ENCODE results near the gene SRSF6.
"Not testable (repeated sequence)": the region's sequence is repeated elsewhere in the genome, so short reads cannot be mapped to it uniquely, and the experiment has no call there.

Gene SRSF6

DNA sequence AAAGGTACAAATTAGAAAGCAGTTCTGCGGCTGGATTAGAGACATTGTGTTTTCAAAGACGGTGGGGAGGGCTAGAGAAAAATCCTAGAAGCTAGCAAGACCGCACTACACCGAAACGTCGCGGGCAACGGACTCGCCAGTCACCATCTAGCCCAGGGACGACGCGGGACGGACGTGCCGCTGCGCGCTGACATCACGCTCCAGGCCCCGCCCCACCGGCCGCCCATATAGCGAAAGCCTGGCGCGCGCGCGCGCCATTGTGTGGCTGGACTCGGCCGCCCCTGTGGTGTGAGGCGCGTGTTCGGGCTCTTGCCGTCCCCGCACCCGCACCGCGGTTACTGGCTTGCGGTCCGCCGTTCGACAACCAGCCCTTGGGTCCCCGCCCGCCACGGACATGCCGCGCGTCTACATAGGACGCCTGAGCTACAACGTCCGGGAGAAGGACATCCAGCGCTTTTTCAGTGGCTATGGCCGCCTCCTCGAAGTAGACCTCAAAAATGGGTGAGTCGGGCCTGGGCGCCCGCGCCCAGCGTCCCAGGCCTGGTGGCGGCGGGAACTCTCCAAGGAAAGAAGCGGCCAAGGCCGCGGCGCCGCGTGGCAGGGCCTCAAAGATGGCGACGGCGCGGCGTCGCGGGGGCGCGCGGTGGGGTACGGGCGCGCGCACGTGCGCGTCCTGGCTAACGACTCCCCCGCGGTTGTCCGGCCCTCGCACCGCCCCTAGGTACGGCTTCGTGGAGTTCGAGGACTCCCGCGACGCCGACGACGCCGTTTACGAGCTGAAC, at the start of gene SRSF6:
Gene SRSF6 (plus strand): TSS at position 257 of the 782 bp plus-strand sequence. CDS start 138 bp downstream, at position 395.
- DNase-seq: peak; percentile 78

DNA sequence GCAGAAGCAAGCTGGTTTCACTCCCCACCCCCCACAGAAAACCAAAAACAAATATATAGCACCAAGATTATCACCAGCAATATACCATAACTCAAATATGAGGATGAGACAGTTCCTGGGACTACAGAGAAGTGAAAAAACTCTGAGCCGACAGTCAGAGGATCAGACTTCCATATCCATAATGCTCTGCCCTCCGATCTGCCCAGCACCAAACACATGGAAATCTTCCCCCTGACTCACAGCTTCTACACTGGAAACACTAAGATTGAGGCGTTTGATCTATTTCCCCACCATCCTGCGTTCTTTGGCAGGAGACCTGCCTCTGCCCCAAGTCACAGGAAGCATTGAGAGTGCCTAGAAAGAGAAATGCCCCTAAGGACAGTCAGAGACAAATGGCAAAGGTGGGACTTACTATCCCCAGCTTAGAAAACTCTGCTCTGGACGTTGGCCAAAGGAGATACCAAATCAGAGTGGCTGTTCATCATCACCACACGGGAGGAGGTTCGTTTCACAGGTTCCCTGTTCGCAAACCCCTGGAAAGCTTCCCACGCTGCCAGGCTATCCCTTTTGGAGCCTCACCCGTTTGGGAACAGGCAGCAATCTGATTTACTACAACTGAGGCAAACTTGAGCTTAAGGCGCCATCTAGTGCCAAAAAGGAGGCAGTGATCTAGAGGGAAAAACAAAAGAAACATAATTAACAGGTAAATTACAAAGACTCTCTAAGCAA, 48.7 kb upstream of the SRSF6 start:
- peak; percentile 14 for DNase-seq

DNA sequence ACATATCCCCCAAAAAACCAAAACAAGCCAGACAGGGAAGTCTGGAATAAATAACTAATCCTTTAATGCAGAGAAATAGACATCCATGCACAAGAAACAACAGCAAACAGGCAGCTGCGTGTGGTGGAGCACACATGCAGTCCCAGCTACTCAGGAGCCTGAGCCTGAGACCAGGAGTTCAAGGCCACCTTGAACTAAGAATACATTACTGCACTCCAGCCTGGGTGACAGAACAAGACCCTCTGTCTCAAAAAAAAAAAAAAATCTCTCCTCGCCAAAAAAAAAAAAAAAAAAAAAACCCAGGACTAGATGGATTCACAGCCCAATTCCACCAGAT, 48.2 kb upstream of the SRSF6 start:
- DNase-seq: no peak

DNA sequence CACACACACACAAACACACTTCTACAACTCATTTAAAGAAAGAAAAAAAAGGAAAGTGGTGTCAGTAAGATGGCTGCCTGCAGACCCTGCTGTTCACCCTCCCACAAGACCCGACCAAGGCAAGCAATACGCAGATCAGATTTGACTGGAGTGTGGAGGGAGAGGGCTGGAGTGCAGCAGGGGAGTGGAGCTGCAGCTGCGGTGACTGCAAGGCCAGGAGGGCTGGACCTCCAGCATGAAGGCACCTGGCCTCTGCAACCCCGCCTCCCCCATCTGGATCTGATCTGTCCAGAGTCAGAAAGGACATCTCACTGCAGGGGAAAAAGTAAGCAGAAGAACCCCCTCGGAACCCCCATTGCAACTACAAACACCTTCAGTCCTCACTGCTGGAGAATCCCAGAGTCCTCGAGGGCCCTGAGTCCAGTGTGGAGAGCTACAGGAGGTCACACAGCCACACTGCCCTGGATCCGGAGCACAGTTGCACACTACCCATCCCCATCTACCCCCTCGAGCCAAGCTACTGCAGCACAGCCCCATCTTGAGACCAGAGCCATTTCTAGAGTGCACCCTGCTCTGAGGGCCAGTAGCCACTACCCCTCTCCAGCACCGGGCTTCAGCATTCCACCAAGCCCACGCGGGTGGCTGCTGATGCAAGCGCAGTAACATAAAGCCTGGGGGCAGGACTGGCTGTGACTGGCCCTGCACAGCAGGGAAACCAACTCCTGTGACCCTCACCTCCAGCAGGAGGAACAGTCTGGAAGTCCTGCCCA, 41.9 kb upstream of the SRSF6 start:
- no peak for DNase-seq

DNA sequence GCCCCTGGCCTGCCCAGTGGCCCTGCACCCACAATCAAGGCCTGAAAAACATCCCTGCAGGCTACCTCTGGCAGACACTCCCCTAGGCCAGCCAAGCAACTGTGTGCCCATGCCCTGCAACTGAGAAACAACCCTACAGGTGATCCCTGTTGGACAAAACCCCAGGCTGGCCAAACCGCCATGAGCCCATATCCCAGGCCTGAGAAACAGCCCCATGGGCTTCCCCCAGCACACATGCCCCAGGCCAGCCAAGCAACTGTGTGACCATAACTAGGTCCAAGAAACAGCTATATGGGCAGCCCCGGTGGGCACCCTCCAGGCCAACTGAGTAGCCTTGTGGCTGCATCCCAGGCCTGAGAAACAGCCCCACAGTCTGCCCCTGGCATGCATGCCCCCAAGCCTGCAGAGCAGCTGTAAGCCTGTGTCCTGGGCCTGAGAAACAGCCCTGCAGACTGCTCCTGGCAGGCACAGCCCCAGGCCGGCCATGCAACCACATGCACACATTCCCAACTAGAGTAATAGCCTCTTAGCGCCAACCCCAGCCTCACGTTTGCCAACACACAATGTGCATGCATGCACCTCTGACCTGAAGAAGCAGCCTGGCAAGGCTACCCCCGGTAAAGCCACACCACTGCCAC, 41.0 kb upstream of the SRSF6 start:
- no peak for DNase-seq

DNA sequence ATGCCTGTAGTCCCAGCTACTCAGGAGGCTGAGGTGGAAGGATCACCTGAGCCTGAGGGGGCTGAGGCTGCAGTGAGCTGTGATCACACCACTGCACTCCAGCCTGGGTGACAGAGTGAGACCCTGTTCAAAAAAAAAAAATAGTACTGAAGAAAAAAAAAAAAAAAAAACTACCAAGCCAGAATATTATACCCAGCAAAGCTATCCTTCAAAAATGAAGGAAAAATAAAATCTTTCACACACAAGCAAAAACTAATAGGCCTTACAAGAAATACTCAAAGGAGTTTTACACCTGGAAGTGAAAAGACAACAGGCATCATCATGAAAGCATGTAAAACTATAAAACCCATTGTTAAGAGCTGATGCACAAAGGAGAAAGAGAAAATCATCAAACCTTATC, 37.5 kb upstream of the SRSF6 start:
- no peak for DNase-seq

DNA sequence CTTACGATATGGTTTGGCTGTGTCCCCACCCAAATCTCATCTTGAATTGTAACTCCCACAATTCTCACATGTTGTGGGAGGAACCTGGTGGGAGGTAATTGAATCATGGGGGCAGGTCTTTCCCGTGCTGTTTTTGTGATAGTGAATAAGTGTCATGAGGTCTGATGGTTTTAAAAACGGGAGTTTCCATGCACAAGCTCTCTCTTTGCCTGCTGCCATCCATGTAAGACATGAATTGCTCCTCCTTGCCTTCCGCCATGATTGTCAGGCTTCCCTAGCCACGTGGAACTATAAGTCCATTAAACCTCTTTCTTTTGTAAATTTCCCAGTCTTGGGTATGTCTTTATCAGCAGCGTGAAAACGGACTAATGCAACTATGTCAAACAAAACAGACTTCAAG, 36.8 kb upstream of the SRSF6 start:
- not testable (repeated sequence) for DNase-seq

DNA sequence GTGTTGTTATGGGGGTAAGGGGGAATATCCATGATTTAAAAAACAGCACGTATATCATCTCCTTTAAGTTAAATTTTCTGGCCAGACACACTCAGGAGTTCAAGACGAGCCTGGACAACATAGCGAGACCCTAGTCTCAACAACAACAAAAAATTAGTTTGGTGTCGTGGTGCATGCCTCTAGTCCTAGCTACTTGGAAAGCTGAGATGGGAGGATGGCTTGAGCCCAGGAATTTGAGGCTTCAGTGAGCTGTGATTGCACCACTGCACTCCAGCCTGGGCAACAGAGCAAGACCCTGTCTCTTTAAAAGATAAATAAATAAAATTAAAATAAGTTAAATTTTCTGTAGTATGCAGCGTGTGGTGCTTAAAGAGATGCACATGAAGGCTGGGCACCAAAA, 31.5 kb upstream of the SRSF6 start:
- DNase-seq: no peak

DNA sequence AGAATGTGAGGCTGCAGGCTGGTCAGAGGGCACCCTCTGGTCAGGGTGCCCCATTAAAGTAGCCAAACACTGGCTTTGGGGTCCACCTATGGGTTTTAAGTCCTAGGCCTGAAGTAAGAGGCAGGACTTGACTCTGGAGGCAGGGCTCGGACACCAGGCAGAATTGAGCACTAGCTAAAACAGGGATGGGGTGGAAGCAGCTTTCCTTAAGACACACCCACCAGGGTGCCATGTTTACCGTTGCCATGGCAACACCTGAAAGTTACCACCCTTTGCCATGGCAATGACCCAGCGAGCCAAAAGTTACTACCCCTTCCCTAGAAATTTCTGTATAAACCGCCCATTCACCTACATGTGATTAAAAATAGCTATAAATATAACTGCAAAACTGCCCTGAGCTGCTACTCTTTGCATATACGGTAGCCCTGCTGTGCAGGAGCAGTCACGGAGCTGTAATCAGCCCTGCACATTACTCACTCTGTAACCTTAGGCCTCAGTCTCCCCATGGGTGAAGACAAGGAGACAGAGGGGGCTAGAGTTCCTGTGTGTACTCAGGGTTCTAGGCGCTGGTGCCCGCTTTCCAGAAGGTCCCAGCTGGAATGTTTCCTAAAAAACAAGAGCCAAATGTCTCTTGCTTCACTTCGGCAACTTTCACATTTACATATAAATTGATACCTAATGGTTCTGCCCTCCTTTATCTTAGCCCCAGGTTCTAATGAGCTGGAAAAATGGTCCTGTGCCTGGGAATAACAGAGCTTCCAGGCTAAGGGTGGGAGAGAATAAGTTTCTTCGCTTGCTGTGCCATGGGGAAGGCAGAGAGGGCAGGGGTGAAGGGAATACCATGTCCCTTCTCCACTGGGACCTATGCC, 27.2 kb upstream of the SRSF6 start:
- no peak for DNase-seq

DNA sequence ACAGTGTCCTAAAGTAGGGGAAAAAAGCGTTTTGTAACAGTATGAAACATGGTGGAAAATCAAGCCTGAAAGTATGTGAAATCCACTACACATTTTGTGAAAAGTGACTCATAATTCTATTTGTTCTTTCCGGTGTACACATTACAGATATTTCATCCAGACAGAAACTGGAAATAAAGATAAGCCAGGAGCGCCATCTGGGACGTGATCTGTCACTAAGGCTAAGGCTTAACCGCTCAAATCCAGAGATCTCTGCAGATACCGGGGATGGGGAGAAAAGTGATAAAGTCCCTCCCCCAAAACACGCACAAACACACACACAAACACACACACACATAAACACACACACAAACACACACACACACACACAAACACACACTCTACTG, 26.6 kb upstream of the SRSF6 start:
- no peak for DNase-seq

DNA sequence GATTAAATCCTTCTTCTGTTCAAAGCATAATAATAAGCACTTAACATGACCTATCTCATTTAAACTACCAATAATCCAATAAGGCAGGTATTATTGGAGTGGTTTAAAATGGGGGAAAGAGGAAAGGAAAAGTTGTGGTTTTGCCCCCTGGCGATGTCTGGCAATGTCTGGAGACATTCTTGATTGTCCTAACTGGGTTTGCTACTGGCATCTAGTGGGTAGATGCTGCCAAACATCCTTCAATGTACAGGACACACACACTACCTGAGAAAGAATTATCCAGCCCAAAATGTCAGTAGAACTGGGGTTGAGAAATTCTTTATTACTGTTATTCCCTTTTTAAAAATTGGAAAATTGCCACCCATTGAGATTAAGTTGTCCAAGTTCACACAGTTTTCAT, 25.2 kb upstream of the SRSF6 start:
- DNase-seq: no peak

DNA sequence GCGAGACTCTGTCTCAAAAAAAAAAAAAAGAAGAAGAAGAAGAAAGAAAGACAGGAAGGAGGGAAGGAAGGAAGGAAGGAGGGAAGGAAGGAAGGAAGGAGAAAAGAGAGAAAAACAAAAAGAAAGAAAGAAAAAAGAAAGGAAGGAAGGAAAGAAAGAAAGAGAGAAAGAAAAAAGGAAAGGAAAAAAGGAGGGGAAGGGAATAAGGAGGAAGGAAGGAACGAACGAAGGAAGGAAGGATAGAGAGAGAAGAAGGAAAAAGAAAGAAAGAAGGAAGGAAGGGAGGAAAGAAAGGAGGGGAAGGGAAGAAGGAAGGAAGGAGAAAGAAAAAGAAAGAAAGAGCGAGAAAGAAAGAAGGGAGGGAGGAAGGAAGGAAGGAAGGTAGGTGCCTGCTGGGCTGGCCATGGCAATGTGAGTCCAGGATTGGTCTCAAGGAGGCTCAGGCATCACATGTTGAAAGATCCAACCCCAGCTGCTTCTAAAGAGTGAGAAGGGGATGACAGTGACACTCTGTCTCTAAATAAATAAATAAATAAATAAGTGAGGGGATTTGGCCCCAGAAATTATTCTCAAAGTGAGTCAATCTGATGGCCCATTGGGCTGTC, 24.3 kb upstream of the SRSF6 start:
- no peak for DNase-seq

DNA sequence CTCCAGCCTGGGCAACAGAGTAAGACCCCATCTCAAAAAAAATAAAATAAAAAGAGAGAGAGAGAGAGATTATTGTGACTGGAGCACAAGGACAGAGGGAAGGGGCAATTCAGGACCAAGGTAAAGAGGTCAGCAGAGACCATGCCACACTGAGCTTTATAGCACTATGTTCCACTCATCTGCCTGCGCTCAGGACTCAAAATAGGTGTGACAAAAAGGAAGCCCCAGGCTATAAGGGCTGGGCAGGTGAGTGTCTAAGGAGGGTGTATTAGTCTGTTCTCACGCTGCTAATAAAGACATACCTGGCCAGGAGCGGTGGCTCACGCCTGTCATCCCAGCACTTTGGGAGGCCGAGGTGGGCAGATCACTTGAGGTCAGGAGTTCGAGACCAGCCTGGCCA, 23.1 kb upstream of the SRSF6 start:
- DNase-seq: no peak

DNA sequence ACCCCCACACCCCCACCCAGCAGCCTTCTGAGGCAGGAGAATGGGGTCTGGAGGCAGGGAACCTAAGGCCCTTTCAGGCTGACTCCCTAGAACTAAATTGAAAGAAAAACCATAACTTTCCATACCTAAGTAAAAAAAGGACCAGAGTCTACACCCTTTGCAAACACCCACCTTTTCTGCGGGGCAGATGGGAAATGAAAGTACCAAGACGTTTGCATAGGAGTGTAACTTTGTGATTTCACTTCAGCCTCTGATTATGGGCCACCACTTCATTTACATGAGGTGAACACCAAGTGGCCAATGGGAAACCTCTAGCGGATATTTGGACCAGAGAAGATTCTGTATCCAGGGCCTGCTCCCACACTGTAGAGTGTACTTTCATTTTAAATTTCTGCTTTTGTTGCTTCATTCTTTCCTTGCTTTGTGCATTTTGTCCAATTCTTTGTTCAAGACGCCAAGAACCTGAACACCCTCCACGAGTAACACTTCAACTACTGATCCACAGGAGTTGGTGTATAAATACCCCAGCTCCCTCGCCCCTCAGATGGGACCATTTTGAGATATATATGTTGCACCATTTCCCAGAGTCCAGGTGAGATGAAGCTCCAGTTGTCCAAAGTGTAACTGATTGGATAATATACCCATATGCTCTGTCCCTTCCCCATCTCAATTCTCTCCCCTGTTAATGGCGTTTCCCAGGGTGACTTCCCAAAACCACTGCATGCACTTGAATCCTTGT, 18.9 kb upstream of the SRSF6 start:
- DNase-seq: no peak

DNA sequence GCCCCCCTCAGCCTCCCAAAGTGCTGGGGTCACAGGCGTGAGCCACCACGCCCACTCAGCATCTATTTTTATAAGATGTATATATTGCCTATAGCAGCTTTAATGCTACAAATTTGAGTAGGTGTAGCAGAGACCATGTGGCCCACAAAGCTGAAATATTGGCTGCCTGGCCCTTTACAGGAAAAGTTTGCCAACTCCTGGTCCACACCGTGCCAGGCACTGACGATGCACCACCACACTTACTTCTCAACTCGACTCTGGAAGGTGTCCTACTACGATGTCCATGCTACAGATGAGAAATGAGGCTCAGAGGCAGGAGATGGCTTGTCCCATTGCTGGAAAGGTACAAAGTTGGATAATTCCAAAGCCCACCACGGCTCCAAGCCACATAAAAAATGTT, 17.2 kb upstream of the SRSF6 start:
- no peak for DNase-seq

DNA sequence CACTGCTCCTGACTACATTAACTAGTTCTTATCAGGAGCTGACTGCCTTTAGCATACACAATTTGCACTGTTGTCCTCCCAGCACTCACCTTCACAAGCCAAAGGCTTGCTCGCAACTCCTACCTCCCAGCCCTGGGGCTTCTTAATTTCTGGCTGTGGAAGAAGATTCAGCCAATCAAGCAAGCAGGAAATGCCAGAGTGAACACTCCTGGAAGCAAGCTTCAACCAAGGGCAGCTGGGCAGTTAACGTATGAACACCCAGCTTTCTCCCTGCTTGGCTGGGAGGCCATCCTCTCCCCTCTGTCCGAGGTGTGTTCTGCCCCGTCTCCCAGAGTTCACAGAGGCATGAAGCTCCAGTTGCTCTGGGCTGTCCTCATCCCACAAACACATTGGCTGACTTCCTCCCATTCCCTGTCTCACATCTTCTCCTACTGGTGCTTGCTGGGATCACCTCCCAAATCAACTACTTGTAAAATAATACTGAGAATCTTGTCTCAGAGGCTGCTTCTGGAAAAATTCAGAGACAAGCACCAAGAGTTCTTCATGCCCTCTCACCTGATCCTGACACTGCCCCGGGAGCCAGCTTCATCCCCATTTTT, 15.3 kb upstream of the SRSF6 start:
- no peak for DNase-seq

DNA sequence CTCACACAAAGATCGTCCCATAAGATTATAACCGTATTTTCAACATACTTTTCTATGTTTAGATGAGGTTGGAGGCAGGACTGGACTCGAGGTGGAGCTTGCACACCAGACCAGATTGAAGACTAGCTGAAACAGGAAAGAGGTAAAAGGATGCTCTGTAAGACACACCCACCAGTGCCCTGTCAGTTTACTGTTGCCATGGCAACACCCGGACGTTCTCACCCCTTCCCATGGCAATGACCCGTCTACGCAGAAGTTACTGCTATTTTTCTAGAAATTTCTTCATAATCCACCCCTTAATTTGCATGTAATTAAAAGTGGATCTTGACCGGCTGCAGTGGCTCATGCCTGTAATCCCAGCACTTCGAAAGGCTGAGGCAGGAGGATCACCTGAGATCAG, 13.6 kb upstream of the SRSF6 start:
- DNase-seq: no peak

DNA sequence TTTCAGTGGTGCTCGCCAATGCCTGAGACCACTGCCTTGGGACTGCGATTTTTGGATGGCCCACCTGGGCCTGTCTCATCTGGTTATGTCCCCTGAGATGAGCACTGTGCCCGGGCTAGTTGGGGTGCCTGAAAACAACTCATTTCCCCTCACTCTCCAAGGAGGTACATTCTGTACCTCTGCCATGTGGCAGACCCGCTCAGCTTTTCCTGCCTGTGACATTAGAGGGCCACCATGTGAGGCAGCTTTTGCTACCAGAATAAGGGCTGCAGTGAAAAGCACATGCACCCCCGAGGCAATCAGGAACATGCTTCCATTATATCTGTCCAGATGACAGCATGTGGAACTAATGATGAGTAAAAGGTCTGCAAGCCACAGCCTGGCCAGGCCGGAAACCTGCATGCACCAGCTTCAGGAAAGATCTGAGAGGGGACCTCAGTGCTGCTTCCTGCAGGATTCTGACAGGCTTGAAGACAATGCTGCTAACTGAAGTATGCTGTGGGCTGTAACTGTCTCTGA, 11.3 kb upstream of the SRSF6 start:
- no peak for DNase-seq

DNA sequence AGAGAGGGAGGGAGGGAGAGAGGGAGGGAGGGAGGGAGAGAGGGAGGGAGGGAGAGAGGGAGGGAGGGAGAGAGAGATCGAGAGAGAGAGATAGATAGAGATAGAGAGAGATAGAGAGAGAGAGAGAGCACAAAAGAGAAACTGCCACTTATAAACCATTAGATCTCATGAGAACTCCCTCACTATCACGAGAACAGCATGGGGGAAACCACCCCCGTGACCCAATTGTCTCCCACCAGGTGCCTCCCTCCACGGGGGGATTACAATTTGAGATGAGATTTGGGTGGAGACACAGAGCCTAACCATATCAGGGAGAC, 9.3 kb upstream of the SRSF6 start:
- not testable (repeated sequence) for DNase-seq

DNA sequence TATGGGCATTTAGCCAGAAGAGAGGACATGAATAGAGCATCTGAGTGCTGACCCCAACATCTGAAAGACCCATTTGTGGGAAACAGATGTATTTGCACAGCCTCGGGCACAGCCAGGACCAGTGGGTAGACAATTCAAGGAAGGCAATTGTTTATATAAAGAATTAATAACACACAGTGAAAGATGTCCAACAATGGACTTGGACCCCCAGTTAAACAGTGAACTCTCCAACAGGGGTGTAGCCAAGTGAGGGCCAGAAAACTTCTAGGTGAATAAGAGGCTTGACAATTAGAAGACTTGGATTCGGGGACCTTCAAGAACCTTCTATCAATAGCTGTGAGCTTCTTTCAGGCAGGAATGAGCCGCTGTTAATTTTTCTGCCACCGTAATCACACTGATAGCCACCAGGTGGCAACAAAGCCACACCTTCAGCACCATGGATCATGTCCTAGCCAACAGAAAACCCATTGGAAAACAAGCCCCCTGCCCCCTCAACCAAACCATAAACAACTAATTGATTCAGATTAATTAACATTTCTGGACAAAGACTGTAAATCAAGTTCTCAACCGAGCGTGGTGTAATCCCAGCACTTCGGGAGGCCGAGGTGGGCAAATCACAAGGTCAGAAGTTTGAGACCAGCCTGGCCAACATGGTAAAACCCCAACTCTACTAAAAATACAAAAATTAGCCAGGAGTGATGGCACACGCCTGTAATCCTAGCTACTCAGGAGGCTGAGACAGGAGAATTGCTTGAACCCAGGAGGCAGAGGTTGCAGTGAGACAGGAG, 8.8 kb upstream of the SRSF6 start:
- DNase-seq: peak; percentile 19
